Endothelial cell of umbilical vein (primary cell): ENCODE data around the gene PSMD13. TPM values are rescaled to one million over a fixed set of nuclear protein-coding genes. Genes with fewer than 3 reads are reported as not detected.

Experiments used
- BruUV-seq: library from RNA; stranded (reverse); fragments of 400-500 nt; replicated peaks from 2 replicates; lab custom pipeline; 2021; lab: Mats Ljungman, UMichigan
- CTCF ChIA-PET: fragments of 300-600, 350-600 bp; sonication (Branson Sonifier 250); formaldehyde crosslinking; loops from one replicate; lab custom pipeline; 2021; ENCODE audit warnings: antibody characterized with exemption, inconsistent platforms; lab: Charles Lee
- POLR2A ChIA-PET: fragments of 300-600, 350-600 bp; sonication (Branson Sonifier 250); formaldehyde crosslinking; loops from one replicate; lab custom pipeline; 2021; ENCODE audit warnings: antibody characterized with exemption, inconsistent platforms; lab: Charles Lee
- DNase-seq: peaks from one replicate; pipeline ENCODE4 v3.0.0-alpha.2; 2011; ENCODE audit warnings: low read depth, low spot score
- FAIRE-seq: peaks from 2 replicates; lab custom pipeline; 2011; peaks lifted over from hg19 to GRCh38; lab: Jason Lieb, UNC
- H2AFZ ChIP-seq: 2 replicates; pipeline ENCODE4 v1.6.0; 2012; ENCODE audit warnings: low read depth, low read length, control low read depth, inconsistent platforms
- H3K27ac ChIP-seq: 2 replicates; pipeline ENCODE4 v1.5.1; 2011; ENCODE audit warnings: low read depth, mild to moderate bottlenecking, control low read depth, low read length, moderate library complexity; ENCODE audit not compliant: insufficient read depth
- H3K27me3 ChIP-seq, 2 experiments: 2 replicates each; pipeline versions ENCODE4 v1.6.0 to v1.6.1; 2011; ENCODE audit warnings: low read length in 2 of 2, mixed read lengths in 1 of 2; ENCODE audit not compliant: control insufficient read depth in 2 of 2, insufficient read depth in 2 of 2
- H3K36me3 ChIP-seq, 2 experiments: 2 replicates in 1 of 2; 3 replicates in 1 of 2; pipeline ENCODE4 v1.5.1; 2011; ENCODE audit warnings: low read length in 2 of 2, mild to moderate bottlenecking in 1 of 2, moderate library complexity in 1 of 2; ENCODE audit not compliant: control insufficient read depth in 2 of 2, insufficient read depth in 2 of 2; ENCODE audit errors: extremely low read depth in 1 of 2
- H3K4me1 ChIP-seq: 3 replicates; pipeline ENCODE4 v1.5.1; 2011; ENCODE audit warnings: mild to moderate bottlenecking, low read length; ENCODE audit not compliant: control insufficient read depth, insufficient read depth; ENCODE audit errors: extremely low read depth
- H3K4me2 ChIP-seq: 2 replicates; pipeline ENCODE4 v1.6.1; 2011; ENCODE audit warnings: low read length, control low read depth, mixed read lengths; ENCODE audit not compliant: insufficient read depth
- H3K4me3 ChIP-seq, 3 experiments: fragments of 200-600 bp in 1 of 3; sonication (generic), shearing (Covaris generic) in 1 of 3; replicated peaks in 1 of 3; 2 replicates each; pipeline ENCODE4 v1.5.1; 2011 to 2016; ENCODE audit warnings: control low read depth in 3 of 3, low read length in 3 of 3, mild to moderate bottlenecking in 2 of 3, inconsistent platforms in 1 of 3, low read depth in 1 of 3, moderate library complexity in 1 of 3; ENCODE audit not compliant: insufficient read depth in 1 of 3
- H3K79me2 ChIP-seq: 2 replicates; pipeline ENCODE4 v1.6.0; 2012; ENCODE audit warnings: low read length, inconsistent platforms; ENCODE audit not compliant: control insufficient read depth, insufficient read depth
- H3K9ac ChIP-seq: replicated peaks from 2 replicates; pipeline ENCODE3; 2011; ENCODE audit warnings: low read length, control low read depth; ENCODE audit not compliant: insufficient read depth; ENCODE audit errors: extremely low read depth
- H3K9me1 ChIP-seq: replicated peaks from 3 replicates; pipeline ENCODE4 v1.6.0; 2011; ENCODE audit warnings: mild to moderate bottlenecking, low read length; ENCODE audit not compliant: control insufficient read depth, insufficient read depth; ENCODE audit errors: extremely low read depth
- H3K9me3 ChIP-seq: replicated peaks from 2 replicates; pipeline ENCODE4 v1.5.1; 2012; ENCODE audit warnings: low read length, inconsistent platforms; ENCODE audit not compliant: control insufficient read depth, insufficient read depth
- H4K20me1 ChIP-seq: replicated peaks from 2 replicates; pipeline ENCODE3; 2011; ENCODE audit warnings: mild to moderate bottlenecking, low read length; ENCODE audit not compliant: control insufficient read depth, insufficient read depth; ENCODE audit errors: extremely low read depth
- CTCF ChIP-seq, 2 donors: IDR thresholded peaks; 1 replicate in 1 of 2; 2 replicates in 1 of 2; pipeline ENCODE4 v1.5.1; 2011; ENCODE audit warnings: low read length in 2 of 2, mild to moderate bottlenecking in 2 of 2, moderate library complexity in 2 of 2, control low read depth in 1 of 2, inconsistent platforms in 1 of 2, low read depth in 1 of 2; ENCODE audit not compliant: insufficient read depth in 1 of 2; ENCODE audit errors: extremely low read depth in 1 of 2
- FOS ChIP-seq: IDR thresholded peaks from 2 replicates; pipeline ENCODE4 v1.6.1; 2011; ENCODE audit warnings: mild to moderate bottlenecking, low read length, moderate library complexity, borderline replicate concordance; ENCODE audit not compliant: insufficient read depth
- GATA2 ChIP-seq: IDR thresholded peaks from 2 replicates; pipeline ENCODE4 v1.7.0; 2011; ENCODE audit warnings: low read depth, mild to moderate bottlenecking, moderate library complexity, mixed read lengths, low read length; ENCODE audit not compliant: insufficient read length, insufficient read depth
- JUN ChIP-seq: IDR thresholded peaks from 2 replicates; pipeline ENCODE4 v1.6.1; 2011; ENCODE audit warnings: borderline replicate concordance, low read depth; ENCODE audit not compliant: insufficient read length, insufficient read depth
- MAX ChIP-seq: IDR thresholded peaks from 2 replicates; pipeline ENCODE4 v1.6.1; 2011; ENCODE audit not compliant: insufficient read depth, insufficient read length
- MYC ChIP-seq: IDR thresholded peaks from one replicate; pipeline ENCODE4 v1.6.1; 2011; ENCODE audit warnings: mild to moderate bottlenecking, low read depth, low read length
- POLR2A ChIP-seq: IDR thresholded peaks from 2 replicates; pipeline ENCODE4 v1.6.1; 2012; ENCODE audit warnings: low read depth, mild to moderate bottlenecking, control low read depth, low read length
- POLR2AphosphoS5 ChIP-seq: IDR thresholded peaks from 2 replicates; pipeline ENCODE4 v1.6.1; 2012; ENCODE audit warnings: low read depth, mild to moderate bottlenecking, control low read depth, low read length, moderate library complexity; ENCODE audit not compliant: insufficient read depth
- dilution Hi-C: fragments of 300-500 bp; cut with MboI; formaldehyde crosslinking; loops from one replicate; pipeline ENCODE4 v1.15.0; 2019; ENCODE audit warnings: low sequenced_read_pairs; ENCODE audit not compliant: extremely low pct_ligation_motif_present
- intact Hi-C: fragments of 100-400 bp; cut with micrococcal nuclease; formaldehyde crosslinking; loops from one replicate; pipeline ENCODE4 v1.10.0; 2022
- polyA plus RNA-seq, 4 experiments: library from polyadenylated mRNA; depleted of rRNA in 3 of 4; stranded (reverse) in 3 of 4; unstranded in 1 of 4; fragments of >200 nt; gene quantifications; 2 replicates each; pipeline versions ENCODE4 v1.2.1 to v1.2.3, GENCODE V29; 2011 to 2012; ENCODE audit warnings: missing spikeins in 1 of 4
- total RNA-seq: library from RNA; stranded (reverse); gene quantifications from 2 replicates; pipeline ENCODE4 v1.2.3, GENCODE V29; 2021

Gene PSMD13
- total and polyA plus RNA-seq, 2 donors (not counting 3 experiments of a cell fraction or from before 2014, with no cell fraction given), result 168 to 214 TPM

- no peak for DNase-seq
- Histone ChIP-seq H3K27me3 (no peaks in the 10 kb centered on the region), H3K4me2 (no peak overlapping the region), H3K27ac (no peak overlapping the region), H2AFZ (no peak overlapping the region), H4K20me1 (no peaks in the 10 kb centered on the region), H3K36me3 (peaks cover 0 to 13% of the 10 kb centered on the region in 2 experiments), H3K9me1 (no peaks in the 10 kb centered on the region), H3K4me1 (no peaks in the 10 kb centered on the region), H3K4me3 (no peak overlapping the region), H3K9me3 (no peaks in the 10 kb centered on the region), H3K9ac (no peak overlapping the region), H3K79me2 (no peaks in the 10 kb centered on the region)
- TF ChIP-seq JUN, result no peak
- TF ChIP-seq GATA2, result no peak
- TF ChIP-seq MYC, result no peak
- intact Hi-C loops, result no loop called here
- ChIA-PET POLR2A (no interaction called here), CTCF (no interaction called here)
- dilution Hi-C loops, result no loop called here
- no TSS peak for BruUV-seq
- FAIRE-seq, result no peak
Observed at GRCh38 chr11:199782-200181, 37.0 kb upstream of the PSMD13 start.

GRCh38 chr11:200224-201003 lies 36.4 kb upstream of the PSMD13 start:
- FAIRE-seq (no peak), DNase-seq (no peak)
- Histone ChIP-seq H3K9ac (no peak overlapping the region), H3K79me2 (peaks cover 4% of the 10 kb centered on the region), H3K4me3 (no peak overlapping the region), H3K27ac (no peak overlapping the region), H4K20me1 (no peaks in the 10 kb centered on the region), H3K4me1 (no peaks in the 10 kb centered on the region), H3K36me3 (peaks cover 0 to 17% of the 10 kb centered on the region in 2 experiments), H3K9me1 (no peaks in the 10 kb centered on the region), H3K9me3 (no peaks in the 10 kb centered on the region), H3K4me2 (no peak overlapping the region), H3K27me3 (no peaks in the 10 kb centered on the region), H2AFZ (no peak overlapping the region)
- TF ChIP-seq FOS (no peak), POLR2A (no peak), CTCF (IDR thresholded peaks at IDR 0.05; ENCODE audit: extremely low read depth in 1 of 2, insufficient read depth in 1 of 2, low read depth in 1 of 2, low read length in 2 of 2) (no peak), JUN (no peak), POLR2AphosphoS5 (no peak), MAX (no peak)
- no TSS peak for BruUV-seq
- intact Hi-C loops, result no loop called here
- dilution Hi-C loops, result no loop called here
- POLR2A ChIA-PET, result no interaction called here
- CTCF ChIA-PET, result no interaction called here
